HCT116 (cell line): ENCODE results near the gene AGBL1.

Source experiments
- CBX3 ChIP-seq: IDR thresholded peaks from 2 replicates; pipeline ENCODE4 v1.6.1; 2012; ENCODE audit warnings: low read depth
- CEBPB ChIP-seq: IDR thresholded peaks from 2 replicates; pipeline ENCODE4 v1.6.1; 2012; ENCODE audit warnings: low read depth
- EGR1 ChIP-seq: IDR thresholded peaks from 2 replicates; pipeline ENCODE4 v1.6.1; 2012; ENCODE audit warnings: low read depth
- EZH2phosphoT487 ChIP-seq: fragments of 200-600 bp; IDR thresholded peaks from 2 replicates; pipeline ENCODE4 v1.6.1; 2018; ENCODE audit warnings: antibody characterized with exemption, borderline replicate concordance
- POLR2A ChIP-seq: IDR thresholded peaks from 2 replicates; pipeline ENCODE4 v1.7.0; 2011; ENCODE audit warnings: borderline replicate concordance; ENCODE audit not compliant: insufficient read depth, insufficient read length; ENCODE audit errors: extremely low read depth
- POLR2AphosphoS5 ChIP-seq: IDR thresholded peaks from 2 replicates; pipeline ENCODE4 v1.6.1; 2011; ENCODE audit warnings: mild to moderate bottlenecking, low read depth, low read length, moderate library complexity
- REST ChIP-seq: IDR thresholded peaks from 2 replicates; pipeline ENCODE4 v1.6.1; 2012; ENCODE audit warnings: low read depth
- SP1 ChIP-seq: IDR thresholded peaks from 2 replicates; pipeline ENCODE4 v1.6.1; 2012; ENCODE audit warnings: low read depth
- SRF ChIP-seq: IDR thresholded peaks from 2 replicates; pipeline ENCODE4 v1.6.1; 2012; ENCODE audit warnings: low read depth
- ZBTB33 ChIP-seq: IDR thresholded peaks from 2 replicates; pipeline ENCODE4 v1.6.1; 2011; ENCODE audit warnings: mild to moderate bottlenecking, low read length, moderate library complexity; ENCODE audit not compliant: insufficient replicate concordance; ENCODE audit errors: extremely low read depth
- TF ChIP-seq, protein P1 (sequence below), 3 experiments: fragments of 200-600 bp in 1 of 3; sonication (generic) in 1 of 3; IDR thresholded peaks in 2 of 3; conservative IDR thresholded peaks in 1 of 3; 2 replicates each; pipeline ENCODE4 v1.5.1; 2012 to 2017; ENCODE audit warnings: low read depth in 2 of 3, low read length in 2 of 3, antibody characterized with exemption in 1 of 3, borderline replicate concordance in 1 of 3, control low read depth in 1 of 3, mild to moderate bottlenecking in 1 of 3, mixed read lengths in 1 of 3, mixed run types in 1 of 3, moderate library complexity in 1 of 3; ENCODE audit not compliant: insufficient read depth in 1 of 3

DNA sequence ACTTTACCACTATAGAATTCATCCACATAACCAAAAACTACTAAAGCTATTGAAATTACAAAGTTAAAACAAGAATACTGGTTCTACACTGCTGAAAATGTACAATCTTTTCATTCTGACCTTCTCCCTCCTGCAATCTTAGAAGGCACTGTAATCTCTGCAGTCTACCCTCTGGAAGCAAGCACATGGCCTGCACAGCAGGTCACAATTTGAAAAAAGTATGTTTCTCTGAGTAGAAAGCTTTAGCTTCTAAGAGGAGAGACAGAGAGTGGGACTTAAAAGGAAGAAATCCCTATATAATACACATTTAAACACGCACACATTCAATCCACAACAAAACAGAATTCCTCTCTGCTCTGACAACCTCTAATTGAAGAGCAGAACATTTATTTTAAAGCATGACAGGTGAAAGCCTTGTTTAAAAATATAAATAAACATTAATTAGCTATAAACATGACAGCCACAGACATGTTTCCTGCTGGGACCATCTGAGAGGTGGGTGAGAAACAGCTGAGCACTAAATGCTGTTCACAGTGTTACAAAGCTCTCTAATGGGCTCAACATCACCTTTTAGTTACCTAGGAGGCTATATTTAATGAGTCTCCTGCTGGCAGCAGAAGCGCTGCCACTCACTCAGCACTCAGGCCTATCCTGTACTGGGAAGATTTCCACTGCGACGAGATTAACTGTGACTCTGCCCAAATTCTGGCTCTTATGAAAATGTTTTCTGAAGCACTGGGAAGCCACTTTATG lies 447.4 kb downstream of the AGBL1 start:
- no peak for TF ChIP-seq SP1
- TF ChIP-seq POLR2A, result no peak
- no peak for TF ChIP-seq CBX3
- no peak for TF ChIP-seq SRF
- TF ChIP-seq, protein P1, sequence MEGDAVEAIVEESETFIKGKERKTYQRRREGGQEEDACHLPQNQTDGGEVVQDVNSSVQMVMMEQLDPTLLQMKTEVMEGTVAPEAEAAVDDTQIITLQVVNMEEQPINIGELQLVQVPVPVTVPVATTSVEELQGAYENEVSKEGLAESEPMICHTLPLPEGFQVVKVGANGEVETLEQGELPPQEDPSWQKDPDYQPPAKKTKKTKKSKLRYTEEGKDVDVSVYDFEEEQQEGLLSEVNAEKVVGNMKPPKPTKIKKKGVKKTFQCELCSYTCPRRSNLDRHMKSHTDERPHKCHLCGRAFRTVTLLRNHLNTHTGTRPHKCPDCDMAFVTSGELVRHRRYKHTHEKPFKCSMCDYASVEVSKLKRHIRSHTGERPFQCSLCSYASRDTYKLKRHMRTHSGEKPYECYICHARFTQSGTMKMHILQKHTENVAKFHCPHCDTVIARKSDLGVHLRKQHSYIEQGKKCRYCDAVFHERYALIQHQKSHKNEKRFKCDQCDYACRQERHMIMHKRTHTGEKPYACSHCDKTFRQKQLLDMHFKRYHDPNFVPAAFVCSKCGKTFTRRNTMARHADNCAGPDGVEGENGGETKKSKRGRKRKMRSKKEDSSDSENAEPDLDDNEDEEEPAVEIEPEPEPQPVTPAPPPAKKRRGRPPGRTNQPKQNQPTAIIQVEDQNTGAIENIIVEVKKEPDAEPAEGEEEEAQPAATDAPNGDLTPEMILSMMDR (IDR thresholded peaks at IDR 0.05 in 2 of 3, conservative IDR thresholded peaks at IDR 0.05 in 1 of 3; ENCODE audit: borderline replicate concordance in 1 of 3, insufficient read depth in 1 of 3, low read depth in 2 of 3, low read length in 2 of 3), result no peak
- no peak for TF ChIP-seq POLR2AphosphoS5
- no peak for TF ChIP-seq REST
- no peak for TF ChIP-seq ZBTB33
- no peak for TF ChIP-seq EGR1
- no peak for TF ChIP-seq EZH2phosphoT487
- TF ChIP-seq CEBPB, result no peak
